GM23338 (cell line): ENCODE data around the gene ATP10D. TPM values are rescaled to one million over a fixed set of nuclear protein-coding genes. Genes with fewer than 3 reads are reported as not detected.

Source experiments
- ATAC-seq: fragments of 200-7000 bp; cut with Tn5 transposase; 3 replicates; pipeline ENCODE4 v1.9.1; 2020
- DNase-seq: peaks from one replicate; pipeline ENCODE4 v3.0.0-alpha.2; 2015; ENCODE audit warnings: low spot score
- H2AFZ ChIP-seq: fragments of 200-600 bp; sonication (generic); 2 replicates; pipeline ENCODE4 v1.8.0; 2016; ENCODE audit warnings: antibody characterized with exemption, mild to moderate bottlenecking, moderate library complexity
- H3F3A ChIP-seq: fragments of 200-600 bp; sonication (generic); replicated peaks from 2 replicates; pipeline ENCODE4 v1.8.0; 2017; ENCODE audit warnings: antibody characterized with exemption, mixed run types, low read depth
- H3K27ac ChIP-seq: fragments of 200-600 bp; sonication (generic); 2 replicates; pipeline ENCODE4 v1.6.1; 2016; ENCODE audit warnings: low read depth
- H3K27me3 ChIP-seq: fragments of 200-600 bp; sonication (generic); 2 replicates; pipeline ENCODE4 v1.8.0; 2016; ENCODE audit warnings: mild to moderate bottlenecking, mixed run types, moderate library complexity; ENCODE audit not compliant: insufficient read depth
- H3K36me3 ChIP-seq: fragments of 200-600 bp; sonication (generic); 2 replicates; pipeline ENCODE4 v1.8.0; 2016; ENCODE audit warnings: mild to moderate bottlenecking; ENCODE audit not compliant: insufficient read depth
- H3K4me1 ChIP-seq: fragments of 200-600 bp; sonication (generic); 2 replicates; pipeline ENCODE4 v1.8.0; 2016; ENCODE audit warnings: mild to moderate bottlenecking, moderate library complexity; ENCODE audit not compliant: insufficient read depth
- H3K4me2 ChIP-seq: fragments of 200-600 bp; sonication (generic); 2 replicates; pipeline ENCODE4 v1.7.1; 2017; ENCODE audit warnings: mixed run types
- H3K4me3 ChIP-seq: fragments of 200-600 bp; sonication (generic); 2 replicates; pipeline ENCODE4 v1.6.1; 2016; ENCODE audit warnings: mixed run types
- H3K79me2 ChIP-seq: fragments of 200-600 bp; sonication (generic); replicated peaks from 2 replicates; pipeline ENCODE4 v1.8.0; 2017; ENCODE audit warnings: mild to moderate bottlenecking; ENCODE audit not compliant: insufficient read depth
- H3K9me2 ChIP-seq: fragments of 200-600 bp; sonication (generic); 2 replicates; pipeline ENCODE4 v1.8.0; 2017; ENCODE audit not compliant: insufficient read depth
- H4K20me1 ChIP-seq: fragments of 200-600 bp; sonication (generic); replicated peaks from 2 replicates; pipeline ENCODE4 v1.8.0; 2017; ENCODE audit warnings: mild to moderate bottlenecking; ENCODE audit not compliant: insufficient read depth
- H3K27ac Mint-ChIP-seq: 2 replicates; pipeline ENCODE4 v1.8.0; 2020; ENCODE audit warnings: inconsistent platforms, mild to moderate bottlenecking, moderate library complexity, mixed read lengths
- H3K27me3 Mint-ChIP-seq: 3 replicates; pipeline ENCODE4 v1.8.0; 2022; ENCODE audit warnings: low read depth, mild to moderate bottlenecking, moderate library complexity, mixed read lengths, inconsistent platforms; ENCODE audit not compliant: insufficient read depth, poor library complexity
- H3K36me3 Mint-ChIP-seq: 3 replicates; pipeline ENCODE4 v1.8.0; 2021; ENCODE audit warnings: low read depth, mild to moderate bottlenecking, inconsistent platforms, moderate library complexity, mixed read lengths
- H3K4me1 Mint-ChIP-seq: 3 replicates; pipeline ENCODE4 v1.8.0; 2020; ENCODE audit warnings: mild to moderate bottlenecking, inconsistent platforms, mixed read lengths
- H3K4me3 Mint-ChIP-seq: 3 replicates; pipeline ENCODE4 v1.8.0; 2021; ENCODE audit warnings: moderate library complexity, mild to moderate bottlenecking, inconsistent platforms, mixed read lengths
- H3K9me3 Mint-ChIP-seq: 3 replicates; pipeline ENCODE4 v1.8.0; 2020; ENCODE audit warnings: moderate library complexity, mild to moderate bottlenecking, inconsistent platforms, mixed read lengths
- CTCF ChIP-seq, 2 experiments: fragments of 200-600 bp in 1 of 2; sonication (generic) in 1 of 2; conservative IDR thresholded peaks; 2 replicates each; pipeline versions ENCODE4 v1.5.1 to v1.6.1; 2016 to 2017; ENCODE audit warnings: antibody characterized with exemption in 2 of 2, low read depth in 2 of 2, mild to moderate bottlenecking in 2 of 2, moderate library complexity in 1 of 2
- EZH2 ChIP-seq: fragments of 200-600 bp; sonication (generic); IDR thresholded peaks from one replicate; pipeline ENCODE4 v1.8.0; 2017; ENCODE audit warnings: antibody characterized with exemption, mild to moderate bottlenecking, low read depth; ENCODE audit not compliant: unreplicated experiment
- JUNB ChIP-seq: IDR thresholded peaks from one replicate; pipeline ENCODE4 v1.6.1; 2016; ENCODE audit warnings: antibody characterized with exemption; ENCODE audit not compliant: unreplicated experiment
- ZNF114 ChIP-seq: fragments of 250-450 bp; sonication (Bioruptor Pico); IDR thresholded peaks from 2 replicates; pipeline ENCODE4 v1.5.0; 2020; ENCODE audit warnings: mild to moderate bottlenecking, moderate library complexity
- ZNF462 ChIP-seq: fragments of 250-450 bp; sonication (Bioruptor Pico); IDR thresholded peaks from 2 replicates; pipeline ENCODE4 v1.5.0; 2020; ENCODE audit warnings: mild to moderate bottlenecking, moderate library complexity
- polyA plus RNA-seq: library from polyadenylated mRNA; unstranded; fragments of >200 nt; fragmentation: Nextera tagmentation; extraction: Ambion mirVana; gene quantifications from 2 replicates; pipeline ENCODE4 v1.2.1, GENCODE V29; 2016
- total RNA-seq: library from RNA; depleted of rRNA; stranded (reverse); fragments of >200 nt; shearing (Covaris generic); gene quantifications from 2 replicates; pipeline ENCODE4 v1.2.3, GENCODE V29; 2014

ATP10D gene
- total and polyA plus RNA-seq, 2 experiments from 2014 or later, result 4.5 to 4.7 TPM

- no peak for TF ChIP-seq ZNF462 (CRISPR knock-in tag)
Observed at GRCh38 chr4:47531954-47532321, 46.9 kb downstream of the ATP10D start (continued).

- Histone ChIP-seq H3K27ac (no peak overlapping the region), H4K20me1 (no peaks in the 10 kb centered on the region)
- no peak for DNase-seq
- no peak for TF ChIP-seq JUNB
- no peak for TF ChIP-seq EZH2
- no peak for TF ChIP-seq CTCF (conservative IDR thresholded peaks at IDR 0.05; ENCODE audit: low read depth in 2 of 2)
- no peak for TF ChIP-seq ZNF462 (CRISPR knock-in tag)
- no peak for TF ChIP-seq ZNF114 (CRISPR knock-in tag)
Observed at GRCh38 chr4:47532658-47533057, 47.6 kb downstream of the ATP10D start.

More at GRCh38 chr4:47532658-47533057, 47.6 kb downstream of the ATP10D start:
- ATAC-seq, result no peak
- H3K4me2 ChIP-seq, result no peak overlapping the region
- H3K4me3 ChIP-seq, result no peak overlapping the region
- H3K4me1 ChIP-seq, result peaks cover 4% of the 10 kb centered on the region; the same call in 1 of the 2 replicates
- no peaks in the 10 kb centered on the region; the same call in 2 of the 3 replicates for H3K36me3 Mint-ChIP-seq
- no peak overlapping the region for H2AFZ ChIP-seq
- no peak overlapping the region for H3K27ac Mint-ChIP-seq
- no peaks in the 10 kb centered on the region for H3K27me3 ChIP-seq
- H3F3A ChIP-seq, result no peaks in the 10 kb centered on the region
- no peaks in the 10 kb centered on the region for H3K36me3 ChIP-seq
- H3K4me1 Mint-ChIP-seq, result peaks cover 12% of the 10 kb centered on the region
- no peak overlapping the region for H3K4me3 Mint-ChIP-seq
- H3K9me3 Mint-ChIP-seq, result peaks cover 9% of the 10 kb centered on the region; the same call in 2 of the 3 replicates
- no peaks in the 10 kb centered on the region for H3K27me3 Mint-ChIP-seq
- H3K79me2 ChIP-seq, result no peaks in the 10 kb centered on the region
- no peaks in the 10 kb centered on the region for H3K9me2 ChIP-seq
